Left hindlimb (tissue), 1 donor: ENCODE measurements around the gene GNS.
"Not testable (repeated sequence)": the region's sequence is repeated elsewhere in the genome, so short reads cannot be mapped to it uniquely, and the experiment has no call there.

Experiments used
- DNase-seq: peaks from one replicate; pipeline ENCODE4 v3.0.0-alpha.2; 2018

The GNS gene

GRCh38 chr12:64779354-64779974 lies 20.3 kb upstream of the GNS start:
- DNase-seq: no peak

GRCh38 chr12:64775147-64775736 lies 16.0 kb upstream of the GNS start:
- DNase-seq: not testable (repeated sequence)

GRCh38 chr12:64773386-64773785 lies 14.2 kb upstream of the GNS start:
- no peak for DNase-seq

GRCh38 chr12:64767495-64767894 lies 8.3 kb upstream of the GNS start:
- no peak for DNase-seq

GRCh38 chr12:64760808-64761573 lies 1.8 kb upstream of the GNS start:
- no peak for DNase-seq

- no peak for DNase-seq
Measured at GRCh38 chr12:64757771-64758170, 1.4 kb downstream of the GNS start.

GRCh38 chr12:64756376-64756775 lies 2.8 kb downstream of the GNS start:
- no peak for DNase-seq

GRCh38 chr12:64753427-64753826 lies 5.8 kb downstream of the GNS start:
- no peak for DNase-seq

- no peak for DNase-seq
Measured at GRCh38 chr12:64752833-64753238, 6.4 kb downstream of the GNS start.

- DNase-seq: no peak
Measured at GRCh38 chr12:64752032-64752431, 7.2 kb downstream of the GNS start.

- no peak for DNase-seq
Measured at GRCh38 chr12:64749461-64750200, 9.6 kb downstream of the GNS start.

- no peak for DNase-seq
Measured at GRCh38 chr12:64747695-64748094, 11.5 kb downstream of the GNS start.

GRCh38 chr12:64746663-64747062 lies 12.5 kb downstream of the GNS start:
- DNase-seq: no peak

- no peak for DNase-seq
Measured at GRCh38 chr12:64745980-64746379, 13.2 kb downstream of the GNS start.

GRCh38 chr12:64745259-64745807 lies 13.9 kb downstream of the GNS start:
- no peak for DNase-seq

- no peak for DNase-seq
Measured at GRCh38 chr12:64744422-64745258, 14.6 kb downstream of the GNS start.

- DNase-seq: no peak
Measured at GRCh38 chr12:64743206-64743605, 16.0 kb downstream of the GNS start.

- no peak for DNase-seq
Measured at GRCh38 chr12:64742416-64742815, 16.8 kb downstream of the GNS start.

GRCh38 chr12:64740646-64741045 lies 18.6 kb downstream of the GNS start:
- no peak for DNase-seq

GRCh38 chr12:64739778-64740177 lies 19.4 kb downstream of the GNS start:
- no peak for DNase-seq

GRCh38 chr12:64737539-64737938 lies 21.7 kb downstream of the GNS start:
- DNase-seq: no peak

GRCh38 chr12:64736771-64737170 lies 22.4 kb downstream of the GNS start:
- DNase-seq: no peak
